Adrenal gland (tissue), 5 donors: ENCODE data around the gene A1BG.

Experiments
- POLR2A ChIP-seq, 2 donors: fragments of 450-650 bp; IDR thresholded peaks; one replicate each; pipeline ENCODE4 v1.6.1; 2017; ENCODE audit warnings: antibody characterized with exemption in 2 of 2, mild to moderate bottlenecking in 2 of 2, moderate library complexity in 1 of 2
- TF ChIP-seq, protein P1 (sequence below), 6 experiments: fragments of 450-650 bp in 4 of 6; fragments of 200-600 bp in 2 of 6; sonication (generic) in 1 of 6; IDR thresholded peaks; 1 replicate in 5 of 6; 2 replicates in 1 of 6; pipeline versions ENCODE4 v1.5.1 to v1.8.0; 2016 to 2021; ENCODE audit warnings: antibody characterized with exemption in 6 of 6, mild to moderate bottlenecking in 2 of 6, moderate library complexity in 1 of 6
- donor health status: DM: no; HTN: no; CAD: no.

- TF ChIP-seq, protein P1, sequence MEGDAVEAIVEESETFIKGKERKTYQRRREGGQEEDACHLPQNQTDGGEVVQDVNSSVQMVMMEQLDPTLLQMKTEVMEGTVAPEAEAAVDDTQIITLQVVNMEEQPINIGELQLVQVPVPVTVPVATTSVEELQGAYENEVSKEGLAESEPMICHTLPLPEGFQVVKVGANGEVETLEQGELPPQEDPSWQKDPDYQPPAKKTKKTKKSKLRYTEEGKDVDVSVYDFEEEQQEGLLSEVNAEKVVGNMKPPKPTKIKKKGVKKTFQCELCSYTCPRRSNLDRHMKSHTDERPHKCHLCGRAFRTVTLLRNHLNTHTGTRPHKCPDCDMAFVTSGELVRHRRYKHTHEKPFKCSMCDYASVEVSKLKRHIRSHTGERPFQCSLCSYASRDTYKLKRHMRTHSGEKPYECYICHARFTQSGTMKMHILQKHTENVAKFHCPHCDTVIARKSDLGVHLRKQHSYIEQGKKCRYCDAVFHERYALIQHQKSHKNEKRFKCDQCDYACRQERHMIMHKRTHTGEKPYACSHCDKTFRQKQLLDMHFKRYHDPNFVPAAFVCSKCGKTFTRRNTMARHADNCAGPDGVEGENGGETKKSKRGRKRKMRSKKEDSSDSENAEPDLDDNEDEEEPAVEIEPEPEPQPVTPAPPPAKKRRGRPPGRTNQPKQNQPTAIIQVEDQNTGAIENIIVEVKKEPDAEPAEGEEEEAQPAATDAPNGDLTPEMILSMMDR (IDR thresholded peaks at IDR 0.05) = no peak
- TF ChIP-seq POLR2A (IDR thresholded peaks at IDR 0.05) = no peak
These were observed 22.8 kb downstream of the A1BG start for GRCh38 chr19:58330458-58330857.
